HEK293 (cell line): ENCODE data around the gene XRCC2.

ENCODE experiments used
- EGR2 ChIP-seq: fragments of 450-650 bp; formaldehyde crosslinking; IDR thresholded peaks from 2 replicates; pipeline ENCODE4 v1.5.1; 2016; ENCODE audit warnings: low read depth, missing biosample characterization, missing genetic modification characterization
- IKZF3 ChIP-seq: fragments of 450-650 bp; IDR thresholded peaks from 2 replicates; pipeline ENCODE4 v1.5.0; 2018; ENCODE audit warnings: missing biosample characterization, mild to moderate bottlenecking, missing genetic modification characterization, moderate library complexity
- SP2 ChIP-seq: fragments of 450-650 bp; formaldehyde crosslinking; IDR thresholded peaks from 2 replicates; pipeline ENCODE4 v1.5.1; 2016; ENCODE audit warnings: missing biosample characterization, missing genetic modification characterization
- ZBTB1 ChIP-seq: fragments of 450-650 bp; formaldehyde crosslinking; IDR thresholded peaks from 2 replicates; pipeline ENCODE4 v1.5.1; 2016; ENCODE audit warnings: missing biosample characterization, missing genetic modification characterization
- ZBTB20 ChIP-seq: fragments of 450-650 bp; formaldehyde crosslinking; IDR thresholded peaks from 2 replicates; pipeline ENCODE4 v1.5.1; 2016; ENCODE audit warnings: missing biosample characterization, missing genetic modification characterization
- ZEB2 ChIP-seq: fragments of 450-650 bp; formaldehyde crosslinking; IDR thresholded peaks from 2 replicates; pipeline ENCODE4 v1.5.1; 2016; ENCODE audit warnings: missing biosample characterization, missing genetic modification characterization
- ZNF146 ChIP-seq: fragments of 450-650 bp; formaldehyde crosslinking; IDR thresholded peaks from 2 replicates; pipeline ENCODE4 v1.5.1; 2016; ENCODE audit warnings: missing biosample characterization, missing genetic modification characterization
- ZNF175 ChIP-seq: fragments of 450-650 bp; formaldehyde crosslinking; IDR thresholded peaks from 2 replicates; pipeline ENCODE4 v1.5.1; 2016; ENCODE audit warnings: missing biosample characterization, missing genetic modification characterization
- ZNF324 ChIP-seq: fragments of 450-650 bp; formaldehyde crosslinking; IDR thresholded peaks from 2 replicates; pipeline ENCODE4 v1.5.1; 2016; ENCODE audit warnings: missing biosample characterization, missing genetic modification characterization
- ZNF416 ChIP-seq: fragments of 450-650 bp; formaldehyde crosslinking; IDR thresholded peaks from 2 replicates; pipeline ENCODE4 v1.5.1; 2016; ENCODE audit warnings: missing biosample characterization, missing genetic modification characterization
- ZNF548 ChIP-seq: fragments of 450-650 bp; formaldehyde crosslinking; IDR thresholded peaks from 2 replicates; pipeline ENCODE4 v1.5.1; 2016; ENCODE audit warnings: missing biosample characterization, missing genetic modification characterization
- ZNF560 ChIP-seq: fragments of 450-650 bp; formaldehyde crosslinking; IDR thresholded peaks from 2 replicates; pipeline ENCODE4 v1.5.1; 2017; ENCODE audit warnings: missing biosample characterization, missing genetic modification characterization, borderline replicate concordance
- ZNF626 ChIP-seq: fragments of 450-650 bp; sonication (Bioruptor Pico); formaldehyde crosslinking; IDR thresholded peaks from 2 replicates; pipeline ENCODE4 v1.5.1; 2018; ENCODE audit warnings: missing biosample characterization, missing genetic modification characterization, inconsistent platforms
- ZNF658 ChIP-seq: fragments of 450-650 bp; formaldehyde crosslinking; IDR thresholded peaks from 2 replicates; pipeline ENCODE4; 2016; ENCODE audit warnings: missing biosample characterization, missing genetic modification characterization
- ZNF664 ChIP-seq: fragments of 450-650 bp; formaldehyde crosslinking; IDR thresholded peaks from 2 replicates; pipeline ENCODE4 v1.5.1; 2016; ENCODE audit warnings: missing biosample characterization, missing genetic modification characterization
- ZNF76 ChIP-seq: fragments of 450-650 bp; formaldehyde crosslinking; IDR thresholded peaks from 2 replicates; pipeline ENCODE4; 2016; ENCODE audit warnings: low read depth, missing biosample characterization, missing genetic modification characterization, borderline replicate concordance
- ZNF843 ChIP-seq: fragments of 450-650 bp; formaldehyde crosslinking; IDR thresholded peaks from 2 replicates; pipeline ENCODE4 v1.5.1; 2016; ENCODE audit warnings: missing biosample characterization, missing genetic modification characterization
- ZXDB ChIP-seq: fragments of 450-650 bp; formaldehyde crosslinking; IDR thresholded peaks from 2 replicates; pipeline ENCODE4 v1.5.1; 2016; ENCODE audit warnings: missing biosample characterization, missing genetic modification characterization
- TF ChIP-seq, protein P1 (sequence below): fragments of 450-650 bp; formaldehyde crosslinking; IDR thresholded peaks from 2 replicates; pipeline ENCODE4 v1.5.1; 2017; ENCODE audit warnings: missing biosample characterization, missing genetic modification characterization
- TF ChIP-seq, protein P2 (sequence below): fragments of 450-650 bp; formaldehyde crosslinking; IDR thresholded peaks from 2 replicates; pipeline ENCODE4 v1.5.1; 2016; ENCODE audit warnings: missing biosample characterization, missing genetic modification characterization
- TF ChIP-seq, protein P3 (sequence below): fragments of 450-650 bp; formaldehyde crosslinking; IDR thresholded peaks from 2 replicates; pipeline ENCODE4 v1.5.1; 2016; ENCODE audit warnings: missing biosample characterization, missing genetic modification characterization
- TF ChIP-seq, protein P4 (sequence below): fragments of 450-650 bp; formaldehyde crosslinking; IDR thresholded peaks from 2 replicates; pipeline ENCODE4 v1.5.1; 2016; ENCODE audit warnings: missing biosample characterization, missing genetic modification characterization
- TF ChIP-seq, protein P5 (sequence below): fragments of 450-650 bp; formaldehyde crosslinking; IDR thresholded peaks from 2 replicates; pipeline ENCODE4 v1.5.1; 2016; ENCODE audit warnings: missing biosample characterization, missing genetic modification characterization, low read depth
- TF ChIP-seq, protein P6 (sequence below): fragments of 450-650 bp; formaldehyde crosslinking; IDR thresholded peaks from 2 replicates; pipeline ENCODE4 v1.5.1; 2017; ENCODE audit warnings: missing biosample characterization, missing genetic modification characterization

The XRCC2 gene

DNA sequence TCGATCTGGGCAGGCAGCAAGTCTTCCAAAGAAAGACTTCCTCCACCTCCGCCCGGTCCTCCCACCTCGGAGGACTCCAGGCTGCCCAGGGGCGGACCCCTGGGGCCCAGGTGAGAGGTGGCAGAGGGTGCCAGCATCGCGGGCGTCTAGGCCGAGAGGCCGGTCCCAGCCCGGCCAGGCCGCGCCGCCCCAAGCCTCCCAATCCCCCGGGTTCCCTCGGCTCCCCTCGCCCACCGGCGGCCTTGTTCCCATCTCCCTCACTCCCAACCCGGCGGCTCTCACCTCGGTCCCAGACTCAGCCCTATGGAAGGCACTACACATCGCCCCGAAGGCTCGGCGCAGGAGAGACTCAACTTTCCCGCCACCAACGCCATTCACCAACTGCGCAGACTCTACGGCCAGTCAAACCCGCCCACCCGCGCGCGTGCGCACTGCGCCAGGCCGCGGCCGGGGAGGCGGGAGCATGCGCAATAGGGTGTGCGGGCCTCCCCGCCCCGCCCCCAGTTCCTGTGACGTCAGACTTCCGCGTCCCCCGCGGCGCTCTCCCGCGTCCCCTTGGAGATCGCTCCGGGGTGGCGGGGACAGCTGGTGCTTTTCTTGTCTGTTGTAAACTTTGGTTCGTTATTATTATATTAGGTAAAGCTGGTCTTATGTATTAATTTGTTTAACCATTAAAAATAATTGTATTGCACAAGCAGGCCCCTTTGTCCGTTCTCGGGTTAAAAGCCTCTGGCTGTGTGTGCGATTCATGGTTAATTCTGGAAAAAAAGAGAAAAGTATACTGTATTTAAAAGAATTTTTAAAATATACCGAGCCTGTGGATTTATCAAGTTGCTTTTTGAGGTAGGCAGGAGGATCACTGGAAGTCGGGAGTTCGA is at the start of gene XRCC2 (continued):
- TF ChIP-seq ZNF324 (tag by site-specific recombination) (peak; percentile 54; the same call in 1 of the 2 replicates), ZBTB20 (tag by site-specific recombination) (peak; percentile 29; the same call in 1 of the 2 replicates), ZNF560 (tag by site-specific recombination) (no peak), ZNF626 (no peak), ZNF76 (tag by site-specific recombination) (peak; percentile 59; the same call in 1 of the 2 replicates), ZNF175 (no peak), IKZF3 (tag by site-specific recombination) (peak; percentile 93), ZNF664 (0 out of 2 replicates have a peak, but pooled peaks have one; percentile 10), EGR2 (peak; percentile 66), ZEB2 (tag by site-specific recombination) (peak; percentile 46), ZNF548 (tag by site-specific recombination) (no peak), ZNF843 (tag by site-specific recombination) (0 out of 2 replicates have a peak, but pooled peaks have one; percentile 35), ZNF416 (tag by site-specific recombination) (no peak), ZXDB (tag by site-specific recombination) (peak; percentile 80), ZNF658 (tag by site-specific recombination) (no peak), ZNF146 (tag by site-specific recombination) (peak; percentile 51; the same call in 1 of the 2 replicates), SP2 (tag by site-specific recombination) (peak; percentile 87), ZBTB1 (tag by site-specific recombination) (0 out of 2 replicates have a peak, but pooled peaks have one; percentile 55)
- TF ChIP-seq, protein P1, sequence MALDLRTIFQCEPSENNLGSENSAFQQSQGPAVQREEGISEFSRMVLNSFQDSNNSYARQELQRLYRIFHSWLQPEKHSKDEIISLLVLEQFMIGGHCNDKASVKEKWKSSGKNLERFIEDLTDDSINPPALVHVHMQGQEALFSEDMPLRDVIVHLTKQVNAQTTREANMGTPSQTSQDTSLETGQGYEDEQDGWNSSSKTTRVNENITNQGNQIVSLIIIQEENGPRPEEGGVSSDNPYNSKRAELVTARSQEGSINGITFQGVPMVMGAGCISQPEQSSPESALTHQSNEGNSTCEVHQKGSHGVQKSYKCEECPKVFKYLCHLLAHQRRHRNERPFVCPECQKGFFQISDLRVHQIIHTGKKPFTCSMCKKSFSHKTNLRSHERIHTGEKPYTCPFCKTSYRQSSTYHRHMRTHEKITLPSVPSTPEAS: peak; percentile 22; the same call in 1 of the 2 replicates
- TF ChIP-seq, protein P2, sequence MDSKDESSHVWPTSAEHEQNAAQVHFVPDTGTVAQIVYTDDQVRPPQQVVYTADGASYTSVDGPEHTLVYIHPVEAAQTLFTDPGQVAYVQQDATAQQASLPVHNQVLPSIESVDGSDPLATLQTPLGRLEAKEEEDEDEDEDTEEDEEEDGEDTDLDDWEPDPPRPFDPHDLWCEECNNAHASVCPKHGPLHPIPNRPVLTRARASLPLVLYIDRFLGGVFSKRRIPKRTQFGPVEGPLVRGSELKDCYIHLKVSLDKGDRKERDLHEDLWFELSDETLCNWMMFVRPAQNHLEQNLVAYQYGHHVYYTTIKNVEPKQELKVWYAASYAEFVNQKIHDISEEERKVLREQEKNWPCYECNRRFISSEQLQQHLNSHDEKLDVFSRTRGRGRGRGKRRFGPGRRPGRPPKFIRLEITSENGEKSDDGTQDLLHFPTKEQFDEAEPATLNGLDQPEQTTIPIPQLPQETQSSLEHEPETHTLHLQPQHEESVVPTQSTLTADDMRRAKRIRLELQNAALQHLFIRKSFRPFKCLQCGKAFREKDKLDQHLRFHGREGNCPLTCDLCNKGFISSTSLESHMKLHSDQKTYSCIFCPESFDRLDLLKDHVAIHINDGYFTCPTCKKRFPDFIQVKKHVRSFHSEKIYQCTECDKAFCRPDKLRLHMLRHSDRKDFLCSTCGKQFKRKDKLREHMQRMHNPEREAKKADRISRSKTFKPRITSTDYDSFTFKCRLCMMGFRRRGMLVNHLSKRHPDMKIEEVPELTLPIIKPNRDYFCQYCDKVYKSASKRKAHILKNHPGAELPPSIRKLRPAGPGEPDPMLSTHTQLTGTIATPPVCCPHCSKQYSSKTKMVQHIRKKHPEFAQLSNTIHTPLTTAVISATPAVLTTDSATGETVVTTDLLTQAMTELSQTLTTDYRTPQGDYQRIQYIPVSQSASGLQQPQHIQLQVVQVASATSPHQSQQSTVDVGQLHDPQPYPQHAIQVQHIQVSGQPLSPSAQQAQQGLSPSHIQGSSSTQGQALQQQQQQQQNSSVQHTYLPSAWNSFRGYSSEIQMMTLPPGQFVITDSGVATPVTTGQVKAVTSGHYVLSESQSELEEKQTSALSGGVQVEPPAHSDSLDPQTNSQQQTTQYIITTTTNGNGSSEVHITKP (tag by site-specific recombination): peak; percentile 20; the same call in 1 of the 2 replicates
- TF ChIP-seq, protein P3, sequence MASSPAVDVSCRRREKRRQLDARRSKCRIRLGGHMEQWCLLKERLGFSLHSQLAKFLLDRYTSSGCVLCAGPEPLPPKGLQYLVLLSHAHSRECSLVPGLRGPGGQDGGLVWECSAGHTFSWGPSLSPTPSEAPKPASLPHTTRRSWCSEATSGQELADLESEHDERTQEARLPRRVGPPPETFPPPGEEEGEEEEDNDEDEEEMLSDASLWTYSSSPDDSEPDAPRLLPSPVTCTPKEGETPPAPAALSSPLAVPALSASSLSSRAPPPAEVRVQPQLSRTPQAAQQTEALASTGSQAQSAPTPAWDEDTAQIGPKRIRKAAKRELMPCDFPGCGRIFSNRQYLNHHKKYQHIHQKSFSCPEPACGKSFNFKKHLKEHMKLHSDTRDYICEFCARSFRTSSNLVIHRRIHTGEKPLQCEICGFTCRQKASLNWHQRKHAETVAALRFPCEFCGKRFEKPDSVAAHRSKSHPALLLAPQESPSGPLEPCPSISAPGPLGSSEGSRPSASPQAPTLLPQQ (tag by site-specific recombination): peak; percentile 87; the same call in 1 of the 2 replicates
- TF ChIP-seq, protein P4, sequence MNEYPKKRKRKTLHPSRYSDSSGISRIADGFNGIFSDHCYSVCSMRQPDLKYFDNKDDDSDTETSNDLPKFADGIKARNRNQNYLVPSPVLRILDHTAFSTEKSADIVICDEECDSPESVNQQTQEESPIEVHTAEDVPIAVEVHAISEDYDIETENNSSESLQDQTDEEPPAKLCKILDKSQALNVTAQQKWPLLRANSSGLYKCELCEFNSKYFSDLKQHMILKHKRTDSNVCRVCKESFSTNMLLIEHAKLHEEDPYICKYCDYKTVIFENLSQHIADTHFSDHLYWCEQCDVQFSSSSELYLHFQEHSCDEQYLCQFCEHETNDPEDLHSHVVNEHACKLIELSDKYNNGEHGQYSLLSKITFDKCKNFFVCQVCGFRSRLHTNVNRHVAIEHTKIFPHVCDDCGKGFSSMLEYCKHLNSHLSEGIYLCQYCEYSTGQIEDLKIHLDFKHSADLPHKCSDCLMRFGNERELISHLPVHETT (tag by site-specific recombination): 0 out of 2 replicates have a peak, but pooled peaks have one; percentile 15
- TF ChIP-seq, protein P5, sequence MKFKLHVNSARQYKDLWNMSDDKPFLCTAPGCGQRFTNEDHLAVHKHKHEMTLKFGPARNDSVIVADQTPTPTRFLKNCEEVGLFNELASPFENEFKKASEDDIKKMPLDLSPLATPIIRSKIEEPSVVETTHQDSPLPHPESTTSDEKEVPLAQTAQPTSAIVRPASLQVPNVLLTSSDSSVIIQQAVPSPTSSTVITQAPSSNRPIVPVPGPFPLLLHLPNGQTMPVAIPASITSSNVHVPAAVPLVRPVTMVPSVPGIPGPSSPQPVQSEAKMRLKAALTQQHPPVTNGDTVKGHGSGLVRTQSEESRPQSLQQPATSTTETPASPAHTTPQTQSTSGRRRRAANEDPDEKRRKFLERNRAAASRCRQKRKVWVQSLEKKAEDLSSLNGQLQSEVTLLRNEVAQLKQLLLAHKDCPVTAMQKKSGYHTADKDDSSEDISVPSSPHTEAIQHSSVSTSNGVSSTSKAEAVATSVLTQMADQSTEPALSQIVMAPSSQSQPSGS (tag by site-specific recombination): peak; percentile 97
- TF ChIP-seq, protein P6, sequence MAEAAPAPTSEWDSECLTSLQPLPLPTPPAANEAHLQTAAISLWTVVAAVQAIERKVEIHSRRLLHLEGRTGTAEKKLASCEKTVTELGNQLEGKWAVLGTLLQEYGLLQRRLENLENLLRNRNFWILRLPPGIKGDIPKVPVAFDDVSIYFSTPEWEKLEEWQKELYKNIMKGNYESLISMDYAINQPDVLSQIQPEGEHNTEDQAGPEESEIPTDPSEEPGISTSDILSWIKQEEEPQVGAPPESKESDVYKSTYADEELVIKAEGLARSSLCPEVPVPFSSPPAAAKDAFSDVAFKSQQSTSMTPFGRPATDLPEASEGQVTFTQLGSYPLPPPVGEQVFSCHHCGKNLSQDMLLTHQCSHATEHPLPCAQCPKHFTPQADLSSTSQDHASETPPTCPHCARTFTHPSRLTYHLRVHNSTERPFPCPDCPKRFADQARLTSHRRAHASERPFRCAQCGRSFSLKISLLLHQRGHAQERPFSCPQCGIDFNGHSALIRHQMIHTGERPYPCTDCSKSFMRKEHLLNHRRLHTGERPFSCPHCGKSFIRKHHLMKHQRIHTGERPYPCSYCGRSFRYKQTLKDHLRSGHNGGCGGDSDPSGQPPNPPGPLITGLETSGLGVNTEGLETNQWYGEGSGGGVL (tag by site-specific recombination): no peak
